Loucy (cell line): ENCODE measurements around the gene ABAT.

Experiments used
- CTCF ChIP-seq: fragments of 200-600 bp; sonication (generic); conservative IDR thresholded peaks from 2 replicates; pipeline ENCODE4 v1.5.1; 2014; ENCODE audit warnings: mild to moderate bottlenecking, antibody characterized with exemption, low read length
- EZH2phosphoT487 ChIP-seq: fragments of 200-600 bp; IDR thresholded peaks from 2 replicates; pipeline ENCODE4 v1.6.1; 2018; ENCODE audit warnings: antibody characterized with exemption, mild to moderate bottlenecking, moderate library complexity, borderline replicate concordance

GRCh38 chr16:8797364-8798173 is 123.2 kb downstream of the ABAT start, which contains the start of the genes PMM2 and TMEM186:
- no peak for TF ChIP-seq CTCF
- TF ChIP-seq EZH2phosphoT487, result no peak
